Activated T-cell treated with anti-CD3 and anti-CD28 coated beads, Interleukin-2, amount 50 U/mL, for 24 hours (primary cell): Measurements from ENCODE around the gene PLPPR3.
"Not testable (repeated sequence)": the region's sequence is repeated elsewhere in the genome, so short reads cannot be mapped to it uniquely, and the experiment has no call there.

Source experiments
- DNase-seq: peaks from one replicate; pipeline ENCODE4 v3.0.0-alpha.2; 2020
- H3K27ac Mint-ChIP-seq: 2 replicates; pipeline ENCODE4 v1.8.0; 2020; ENCODE audit warnings: mild to moderate bottlenecking, mixed read lengths
- H3K27me3 Mint-ChIP-seq: 2 replicates; pipeline ENCODE4 v1.8.0; 2020; ENCODE audit warnings: mixed read lengths
- H3K36me3 Mint-ChIP-seq: 2 replicates; pipeline ENCODE4 v1.8.0; 2020; ENCODE audit warnings: low read depth, mixed read lengths
- H3K4me1 Mint-ChIP-seq: 2 replicates; pipeline ENCODE4 v1.8.0; 2020; ENCODE audit warnings: low read depth, mixed read lengths
- H3K4me3 Mint-ChIP-seq: 2 replicates; pipeline ENCODE4 v1.8.0; 2020; ENCODE audit warnings: mild to moderate bottlenecking, moderate library complexity, mixed read lengths
- H3K9me3 Mint-ChIP-seq: 2 replicates; pipeline ENCODE4 v1.8.0; 2020; ENCODE audit warnings: mixed read lengths

Gene PLPPR3

DNA sequence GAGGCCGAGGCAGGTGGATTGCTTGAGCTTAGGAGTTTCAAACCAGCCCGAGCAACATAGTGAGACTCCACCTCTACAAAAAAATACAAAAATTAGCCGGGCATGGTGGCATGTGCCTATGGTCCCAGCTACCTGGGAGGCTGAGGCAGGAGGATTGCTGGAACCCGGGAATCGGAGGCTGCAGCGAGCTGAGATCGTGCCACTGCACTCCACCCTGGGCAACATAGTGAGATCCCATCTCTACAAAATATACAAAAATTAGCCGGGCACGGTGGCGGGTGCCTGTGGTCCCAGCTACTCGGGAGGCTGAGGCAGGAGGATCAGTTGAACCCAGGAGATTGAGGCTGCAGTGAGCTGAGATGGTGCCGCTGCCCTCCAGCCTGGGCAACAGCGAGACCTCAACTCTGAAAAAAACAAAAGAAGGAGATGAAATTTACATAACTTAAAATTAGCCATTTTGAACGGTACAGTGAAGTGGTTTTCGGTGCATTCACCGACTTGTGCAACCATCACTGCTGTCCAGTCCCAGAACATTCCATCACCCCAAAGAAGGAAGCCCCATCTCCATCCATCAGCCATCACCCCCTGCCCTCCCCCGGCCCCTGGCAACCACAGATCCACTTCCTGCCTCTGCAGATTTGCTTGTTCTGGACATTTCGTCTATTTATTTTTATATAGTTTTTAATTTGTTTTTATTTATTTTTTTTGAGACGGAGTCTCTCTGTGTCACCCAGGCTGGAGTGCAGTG is 4.3 kb upstream of the PLPPR3 start:
- no peak overlapping the region for H3K27ac Mint-ChIP-seq
- peaks cover 21% of the 10 kb centered on the region for H3K27me3 Mint-ChIP-seq
- H3K4me3 Mint-ChIP-seq, result no peak overlapping the region
- DNase-seq, result no peak
- H3K9me3 Mint-ChIP-seq, result no peaks in the 10 kb centered on the region
- no peaks in the 10 kb centered on the region for H3K4me1 Mint-ChIP-seq
- no peaks in the 10 kb centered on the region for H3K36me3 Mint-ChIP-seq

DNA sequence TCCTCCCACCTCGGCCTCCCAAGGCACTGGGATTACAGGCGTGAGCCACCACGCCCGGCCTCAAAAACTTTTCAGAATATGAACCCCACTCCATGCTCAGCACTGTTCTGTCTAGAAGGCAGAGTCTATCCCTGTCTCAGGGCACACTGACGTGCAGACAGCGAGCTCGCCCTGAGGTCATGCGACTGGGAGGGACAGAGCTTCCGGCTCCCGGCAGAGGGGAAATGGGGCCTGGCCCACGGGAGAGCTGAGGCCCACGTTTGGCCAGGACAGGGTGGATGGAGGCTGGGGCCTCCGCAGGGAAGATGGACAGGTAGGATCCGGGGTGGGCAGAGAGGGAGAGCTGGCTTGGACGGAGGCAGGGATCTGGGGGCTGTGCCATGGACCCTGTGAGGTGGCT is 3.1 kb upstream of the PLPPR3 start:
- no peak overlapping the region for H3K27ac Mint-ChIP-seq
- no peaks in the 10 kb centered on the region for H3K4me1 Mint-ChIP-seq
- DNase-seq, result no peak
- H3K27me3 Mint-ChIP-seq, result peaks cover 21% of the 10 kb centered on the region
- H3K36me3 Mint-ChIP-seq, result no peaks in the 10 kb centered on the region
- no peak overlapping the region for H3K4me3 Mint-ChIP-seq
- H3K9me3 Mint-ChIP-seq, result no peaks in the 10 kb centered on the region

DNA sequence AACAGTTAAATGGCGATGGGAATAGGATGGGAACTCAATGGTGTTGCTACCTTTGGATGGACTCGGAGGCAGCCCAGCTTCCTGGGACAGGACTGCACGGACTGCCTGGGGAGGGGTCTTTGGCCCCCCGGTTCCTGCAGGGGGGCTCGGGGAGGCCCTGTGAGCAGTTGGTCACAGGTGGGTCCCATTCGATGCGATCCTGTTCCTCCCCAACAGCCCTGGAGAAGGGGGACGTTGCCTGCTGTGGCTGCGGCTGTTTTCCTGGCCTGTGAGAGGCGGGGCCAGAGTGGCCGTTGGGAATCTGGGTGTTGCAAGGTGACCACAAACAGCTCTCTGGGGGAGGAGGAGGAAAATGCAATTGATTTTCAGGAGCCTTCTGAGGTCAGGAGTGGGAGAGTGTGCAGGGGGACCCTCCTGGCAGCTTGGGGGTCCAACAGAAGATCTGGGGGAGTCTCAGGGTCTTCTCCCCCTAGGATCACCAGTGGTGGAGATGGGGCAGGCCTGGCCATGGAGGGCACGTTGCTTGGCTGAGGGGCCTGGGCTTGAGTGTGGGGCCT is 1.9 kb upstream of the PLPPR3 start:
- peaks cover 21% of the 10 kb centered on the region for H3K27me3 Mint-ChIP-seq
- H3K4me1 Mint-ChIP-seq, result no peaks in the 10 kb centered on the region
- H3K4me3 Mint-ChIP-seq, result no peak overlapping the region
- H3K27ac Mint-ChIP-seq, result no peak overlapping the region
- H3K36me3 Mint-ChIP-seq, result no peaks in the 10 kb centered on the region
- no peak for DNase-seq
- no peaks in the 10 kb centered on the region for H3K9me3 Mint-ChIP-seq

DNA sequence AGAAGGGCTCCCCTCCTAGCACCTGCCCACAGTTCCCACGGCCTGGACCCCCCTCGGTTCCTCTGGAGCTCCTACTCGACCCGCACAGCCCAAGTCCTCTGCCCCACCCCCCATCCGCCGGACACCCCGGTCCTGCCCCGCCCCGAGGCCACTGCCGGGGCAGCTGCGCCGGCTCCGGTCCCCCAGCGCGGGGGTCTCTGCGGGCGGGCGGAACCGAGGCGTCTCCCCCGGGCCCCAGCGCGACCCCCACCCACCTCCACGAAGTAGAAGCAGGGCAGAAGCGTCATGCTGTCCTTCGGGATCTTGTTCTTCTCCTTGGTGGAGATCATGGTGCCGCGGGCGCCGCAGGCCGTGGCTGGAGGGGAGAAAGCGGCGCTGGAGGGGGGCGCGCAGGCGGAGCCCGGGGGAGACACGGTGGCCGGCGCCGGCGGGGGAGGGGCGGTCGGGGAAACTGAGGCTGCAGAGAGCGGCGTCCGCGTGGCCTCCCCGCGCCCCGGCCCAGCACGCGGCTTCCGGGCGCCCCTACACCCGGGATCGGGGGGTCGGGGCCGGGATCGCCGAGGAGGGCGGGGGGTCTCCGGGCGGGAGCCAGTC is 427 bp downstream of the PLPPR3 start:
- peaks cover 3% of the 10 kb centered on the region for H3K9me3 Mint-ChIP-seq
- H3K4me1 Mint-ChIP-seq, result no peaks in the 10 kb centered on the region
- peaks cover 4% of the 10 kb centered on the region for H3K36me3 Mint-ChIP-seq
- no peak overlapping the region for H3K27ac Mint-ChIP-seq
- H3K27me3 Mint-ChIP-seq, result peaks cover 21% of the 10 kb centered on the region
- DNase-seq, result no peak
- H3K4me3 Mint-ChIP-seq, result no peak overlapping the region

DNA sequence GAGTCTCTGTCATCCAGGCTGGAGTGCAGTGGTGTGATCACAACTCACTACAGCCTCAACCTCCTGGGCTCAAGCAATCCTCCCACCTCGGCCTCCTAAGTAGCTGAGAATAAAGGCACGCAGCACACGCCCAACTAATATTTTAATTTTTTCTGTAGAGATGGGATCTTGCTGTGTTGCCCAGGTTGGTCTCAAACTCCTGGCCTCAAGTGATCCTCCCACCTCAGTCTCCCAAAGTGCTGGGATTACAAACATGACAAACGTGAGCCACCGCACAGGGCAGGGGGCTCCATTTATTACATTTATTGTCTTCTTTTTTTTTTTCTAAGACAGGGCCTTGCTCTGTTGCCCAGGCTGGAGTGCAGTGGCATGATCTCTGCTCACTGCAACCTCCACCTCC is 1.5 kb downstream of the PLPPR3 start:
- Mint-ChIP-seq H3K36me3 (peaks cover 11% of the 10 kb centered on the region), H3K27me3 (peaks cover 18% of the 10 kb centered on the region)
- H3K9me3 Mint-ChIP-seq, H3K4me3 Mint-ChIP-seq, H3K27ac Mint-ChIP-seq, H3K4me1 Mint-ChIP-seq, DNase-seq: not testable (repeated sequence)

DNA sequence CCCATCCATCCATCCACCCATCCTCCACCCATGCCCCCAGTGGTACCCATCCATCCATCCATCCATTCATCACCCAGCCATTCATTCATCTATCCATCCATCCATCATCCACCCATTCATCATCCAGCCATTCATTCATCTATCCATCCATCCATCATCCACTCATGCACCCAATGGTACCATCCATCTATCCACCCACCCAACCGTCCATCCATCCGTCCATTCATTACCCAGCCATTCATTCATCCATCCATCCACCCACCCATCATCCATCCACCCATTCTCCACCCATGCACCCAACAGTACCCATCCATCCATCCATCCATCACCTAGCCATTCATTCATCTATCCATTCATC is 5.3 kb downstream of the PLPPR3 start:
- Mint-ChIP-seq H3K36me3 (peaks cover 33% of the 10 kb centered on the region), H3K4me1 (no peaks in the 10 kb centered on the region), H3K4me3 (no peak overlapping the region), H3K27ac (no peak overlapping the region), H3K27me3 (no peaks in the 10 kb centered on the region), H3K9me3 (peaks cover 6% of the 10 kb centered on the region)
- no peak for DNase-seq

DNA sequence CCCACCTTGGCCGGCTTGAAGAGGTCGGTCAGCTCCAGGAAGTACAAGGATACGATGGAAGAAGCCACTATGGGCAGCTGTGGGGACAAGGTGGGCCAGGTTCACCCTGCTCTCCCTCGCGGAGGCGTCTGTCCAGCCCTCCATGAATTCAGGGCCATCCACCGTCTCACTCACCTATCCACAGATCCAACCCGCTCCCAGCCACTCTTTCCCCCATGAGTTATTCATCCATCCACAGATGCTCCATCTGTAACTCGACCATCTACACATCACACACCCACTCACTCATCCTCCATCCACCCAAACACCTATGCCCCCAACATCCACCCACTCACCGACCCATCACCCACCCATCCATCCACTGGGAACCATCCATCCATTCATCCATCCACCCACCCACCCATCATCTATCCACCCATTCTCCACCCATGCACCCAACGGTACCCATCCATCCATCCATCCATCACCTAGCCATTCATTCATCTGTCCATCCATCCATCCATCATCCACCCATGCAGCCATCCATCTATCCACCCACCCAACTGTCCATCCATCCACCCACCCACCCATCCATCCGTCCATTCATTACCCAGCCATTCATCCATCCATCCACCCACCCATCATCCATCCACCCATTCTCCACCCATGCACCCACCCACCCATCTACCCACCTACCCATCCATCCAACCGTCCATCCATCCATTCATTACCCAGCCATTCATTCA is 5.8 kb downstream of the PLPPR3 start:
- H3K36me3 Mint-ChIP-seq, result peaks cover 36% of the 10 kb centered on the region
- peaks cover 6% of the 10 kb centered on the region for H3K9me3 Mint-ChIP-seq
- no peaks in the 10 kb centered on the region for H3K27me3 Mint-ChIP-seq
- DNase-seq, result no peak
- H3K4me1 Mint-ChIP-seq, result no peaks in the 10 kb centered on the region
- H3K4me3 Mint-ChIP-seq, result no peak overlapping the region
- peak overlapping the region; percentile 81 for H3K27ac Mint-ChIP-seq

DNA sequence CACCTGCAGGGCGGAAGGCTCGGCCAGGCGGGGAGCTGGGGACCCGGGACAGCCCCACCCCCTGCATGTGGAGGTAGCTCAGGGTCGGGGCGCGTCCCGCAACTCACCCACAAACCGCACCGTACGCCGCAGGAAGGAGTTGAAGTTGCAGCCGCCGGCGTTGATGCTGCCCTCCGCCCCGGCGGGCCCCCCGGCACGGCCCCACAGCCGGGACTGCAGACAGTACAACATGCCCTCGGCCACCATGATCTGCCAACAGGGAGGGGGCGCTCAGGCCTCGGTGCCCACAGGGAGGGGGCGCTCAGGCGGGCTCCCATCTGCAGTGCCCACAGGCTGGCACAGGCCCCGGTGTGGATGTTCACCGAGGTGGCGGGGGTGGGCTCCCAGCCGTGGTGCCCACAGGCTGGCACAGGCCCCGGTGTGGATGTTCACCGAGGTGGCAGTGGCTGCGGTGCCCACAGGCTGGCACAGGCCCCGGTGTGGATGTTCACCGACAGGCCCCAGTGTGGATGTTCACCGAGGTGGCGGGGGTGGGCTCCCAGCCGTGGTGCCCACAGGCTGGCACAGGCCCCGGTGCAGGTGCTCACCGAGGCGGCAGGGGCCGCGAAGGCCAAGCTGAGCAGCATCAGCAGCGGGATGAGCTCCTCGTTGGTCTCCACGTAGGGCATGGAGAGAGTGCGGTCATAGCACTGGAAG is 6.5 kb downstream of the PLPPR3 start:
- H3K27me3 Mint-ChIP-seq, result no peaks in the 10 kb centered on the region
- peak overlapping the region; percentile 28 for H3K4me3 Mint-ChIP-seq
- H3K9me3 Mint-ChIP-seq, result peaks cover 6% of the 10 kb centered on the region
- H3K4me1 Mint-ChIP-seq, result no peaks in the 10 kb centered on the region
- no peak for DNase-seq
- H3K36me3 Mint-ChIP-seq, result peaks cover 42% of the 10 kb centered on the region
- H3K27ac Mint-ChIP-seq, result peak overlapping the region; percentile 81

DNA sequence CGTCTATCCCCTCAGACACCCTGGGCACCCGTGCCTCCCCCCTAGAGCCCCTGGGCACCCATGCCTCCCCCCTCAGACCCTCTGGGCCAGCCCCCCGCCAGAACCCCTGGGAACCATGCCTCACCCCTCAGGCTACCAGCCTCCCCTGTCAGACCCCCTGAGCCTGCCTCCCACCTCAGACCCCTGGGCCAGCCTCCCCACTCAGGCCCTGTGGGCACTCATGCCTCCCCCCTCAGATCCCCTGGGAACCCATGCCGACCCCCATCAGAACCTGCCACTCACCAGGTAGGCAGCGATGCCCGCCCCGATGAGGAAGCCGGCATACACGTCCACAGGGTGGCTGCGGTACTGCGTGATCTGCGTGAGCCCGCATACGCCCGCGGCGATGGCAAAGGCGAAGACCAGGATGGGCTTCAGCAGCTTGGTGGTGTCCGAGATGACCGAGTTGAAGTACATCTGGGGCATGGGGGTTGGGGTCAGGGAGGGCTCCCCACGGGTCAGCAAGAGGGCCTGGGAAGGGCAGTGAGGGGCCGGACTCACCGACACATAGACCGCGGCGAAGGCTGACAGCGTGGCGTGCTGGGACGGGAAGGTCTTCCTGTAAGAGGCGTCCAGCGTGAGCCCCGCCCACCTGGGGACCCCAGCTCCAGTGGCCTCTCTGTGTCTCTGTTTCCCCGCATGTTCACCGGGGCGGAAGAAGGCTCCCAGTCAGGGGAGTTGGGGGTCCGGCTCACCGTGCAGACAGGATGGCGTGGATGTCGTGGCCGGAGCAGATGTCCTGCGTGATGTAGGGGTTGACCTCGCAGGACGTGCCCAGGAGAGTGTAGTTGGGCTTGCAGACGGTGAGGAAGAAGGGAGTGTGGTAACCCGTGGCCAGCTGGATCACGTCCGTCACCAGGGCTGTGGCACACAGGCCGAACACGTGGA is 7.3 kb downstream of the PLPPR3 start:
- peak overlapping the region; percentile 28 for H3K4me3 Mint-ChIP-seq
- no peaks in the 10 kb centered on the region for H3K27me3 Mint-ChIP-seq

DNA sequence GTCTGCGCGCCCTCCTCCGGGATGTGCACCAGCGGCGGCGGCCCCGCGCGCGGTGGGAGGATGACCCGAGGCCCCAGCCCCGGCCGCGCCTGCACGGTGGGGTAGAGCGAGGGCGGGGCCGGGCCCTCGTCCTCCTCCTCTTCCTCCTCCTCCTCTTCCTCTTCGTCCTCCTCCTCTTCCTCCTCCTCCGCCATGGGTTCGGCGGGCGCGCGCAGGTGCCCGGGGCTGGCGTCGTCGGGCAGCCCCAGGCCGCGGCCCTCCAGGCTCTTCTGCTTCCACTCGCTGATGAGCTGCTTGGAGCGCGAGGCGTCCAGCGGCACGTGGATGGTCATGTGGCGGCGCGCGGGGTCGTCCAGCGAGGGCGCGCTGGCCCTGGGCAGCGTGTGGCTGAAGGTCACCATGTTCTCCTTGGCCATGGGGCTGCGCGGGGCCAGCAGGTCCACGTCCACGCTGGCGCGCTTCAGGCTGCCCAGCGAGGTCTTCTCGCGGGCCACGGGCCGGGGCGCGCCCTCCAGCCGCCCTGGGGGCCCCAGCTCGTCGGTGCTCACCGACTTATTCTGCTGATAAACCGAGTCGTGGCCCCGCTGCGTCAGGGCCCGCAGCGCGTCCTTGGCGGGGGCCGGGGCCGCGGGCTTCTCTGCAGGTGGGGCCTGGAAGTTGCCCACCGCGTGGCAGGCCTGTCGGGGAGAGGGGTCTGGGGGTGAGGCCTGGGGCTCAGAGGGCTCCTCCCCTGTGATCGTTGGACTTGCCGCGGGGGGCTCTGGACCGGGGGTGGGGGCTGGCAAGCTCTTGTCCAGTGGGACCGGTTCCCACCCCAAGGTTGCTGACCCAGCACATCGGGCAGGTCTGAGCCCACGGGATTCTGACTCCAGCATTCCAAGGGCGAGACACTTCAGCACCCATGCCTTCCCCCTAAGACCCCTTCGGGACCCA is 8.3 kb downstream of the PLPPR3 start:
- peak overlapping the region; percentile 29 for H3K27ac Mint-ChIP-seq
- no peak overlapping the region for H3K4me3 Mint-ChIP-seq
- no peaks in the 10 kb centered on the region for H3K27me3 Mint-ChIP-seq
- H3K36me3 Mint-ChIP-seq, result peaks cover 58% of the 10 kb centered on the region
- peaks cover 6% of the 10 kb centered on the region for H3K9me3 Mint-ChIP-seq
- DNase-seq, result no peak
- H3K4me1 Mint-ChIP-seq, result no peaks in the 10 kb centered on the region

More for the DNA sequence above, 7.3 kb downstream of the PLPPR3 start:
- Mint-ChIP-seq H3K27ac (peak overlapping the region; percentile 79), H3K36me3 (peaks cover 50% of the 10 kb centered on the region), H3K9me3 (peaks cover 6% of the 10 kb centered on the region), H3K4me1 (no peaks in the 10 kb centered on the region)
- DNase-seq, result peak; percentile 50

DNA sequence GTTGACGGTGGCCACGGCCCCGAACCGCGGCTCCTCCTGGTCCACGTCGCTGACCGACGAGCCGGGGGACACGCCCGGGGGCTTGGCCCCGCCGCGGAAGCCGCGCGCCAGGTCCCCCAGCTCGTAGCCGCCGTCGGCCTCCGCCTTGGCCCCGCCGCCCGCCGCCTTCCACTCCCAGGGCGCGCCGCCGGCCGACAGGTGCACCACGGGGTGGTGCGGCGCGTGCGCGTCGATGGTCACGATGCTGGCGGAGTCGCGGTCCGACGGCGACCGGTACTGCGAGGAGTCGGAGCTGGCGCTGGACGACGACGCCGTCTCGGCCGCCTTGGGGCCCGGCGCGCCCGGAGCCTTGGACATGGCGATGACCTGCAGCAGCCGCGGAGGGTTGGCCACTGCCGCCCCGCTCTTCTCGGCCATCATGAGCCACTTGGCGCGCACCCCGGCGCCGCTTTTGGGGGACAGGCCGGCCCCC is 9.0 kb downstream of the PLPPR3 start:
- H3K4me3 Mint-ChIP-seq, result no peak overlapping the region
- DNase-seq, result no peak
- H3K27me3 Mint-ChIP-seq, result no peaks in the 10 kb centered on the region
- H3K4me1 Mint-ChIP-seq, result no peaks in the 10 kb centered on the region
- H3K9me3 Mint-ChIP-seq, result peaks cover 6% of the 10 kb centered on the region
- peaks cover 62% of the 10 kb centered on the region for H3K36me3 Mint-ChIP-seq
- H3K27ac Mint-ChIP-seq, result no peak overlapping the region

DNA sequence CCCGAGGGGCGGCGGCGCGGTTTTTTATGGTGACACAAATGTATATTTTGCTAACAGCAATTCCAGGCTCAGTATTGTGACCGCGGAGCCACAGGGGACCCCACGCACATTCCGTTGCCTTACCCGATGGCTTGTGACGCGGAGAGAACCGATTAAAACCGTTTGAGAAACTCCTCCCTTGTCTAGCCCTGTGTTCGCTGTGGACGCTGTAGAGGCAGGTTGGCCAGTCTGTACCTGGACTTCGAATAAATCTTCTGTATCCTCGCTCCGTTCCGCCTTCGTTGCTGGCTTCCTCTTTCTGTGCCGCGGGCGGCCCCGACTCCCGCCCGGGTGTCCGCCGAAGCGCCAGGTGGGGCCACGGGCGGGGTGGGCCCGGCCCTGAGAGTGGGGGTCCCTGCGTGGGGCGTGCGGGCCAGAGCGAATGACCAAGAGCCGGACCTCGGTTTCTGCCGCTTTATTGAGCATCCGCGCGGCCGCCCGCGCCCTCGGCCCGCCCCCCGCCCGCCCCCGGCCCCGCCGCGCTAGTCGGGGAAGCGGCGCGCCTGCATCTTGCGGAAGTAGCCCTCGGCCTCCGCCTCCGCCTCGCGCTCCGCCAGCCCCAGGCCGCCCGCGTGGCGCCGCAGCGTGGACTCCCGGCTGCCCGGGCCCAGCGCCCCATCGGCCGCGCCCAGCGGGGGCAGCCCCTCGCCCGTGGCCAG is 9.6 kb downstream of the PLPPR3 start:
- DNase-seq, result no peak
- H3K9me3 Mint-ChIP-seq, result peaks cover 6% of the 10 kb centered on the region
- H3K4me1 Mint-ChIP-seq, result no peaks in the 10 kb centered on the region
- H3K4me3 Mint-ChIP-seq, result no peak overlapping the region
- H3K27me3 Mint-ChIP-seq, result no peaks in the 10 kb centered on the region
- H3K36me3 Mint-ChIP-seq, result peaks cover 68% of the 10 kb centered on the region
- H3K27ac Mint-ChIP-seq, result peak overlapping the region; percentile 47
